Measurements from ENCODE around the gene PPDPF.

GRCh38 chr20:63568170-63568981 lies 47.8 kb downstream of the PPDPF start:
- TF ChIP-seq RARB (CRISPR knock-in tag; IDR thresholded peaks at IDR 0.05) (no peak), ZFP30 (CRISPR knock-in tag; IDR thresholded peaks at IDR 0.05) (no peak), ZC3H10 (CRISPR knock-in tag; IDR thresholded peaks at IDR 0.05) (no peak), ARNTL (CRISPR knock-in tag; IDR thresholded peaks at IDR 0.05; ENCODE audit: borderline replicate concordance, low read depth) (no peak), TOX (CRISPR knock-in tag; IDR thresholded peaks at IDR 0.05; ENCODE audit: borderline replicate concordance) (no peak), POU6F1 (CRISPR knock-in tag; IDR thresholded peaks at IDR 0.05; ENCODE audit: borderline replicate concordance, low read depth) (no peak), ZNF8 (CRISPR knock-in tag; IDR thresholded peaks at IDR 0.05) (no peak), SNAI2 (CRISPR knock-in tag; IDR thresholded peaks at IDR 0.05) (no peak), ZNF70 (CRISPR knock-in tag; IDR thresholded peaks at IDR 0.05) (no peak)
